CD14-positive monocyte (primary cell): ENCODE measurements around the gene BATF. TPM values are rescaled to one million over a fixed set of nuclear protein-coding genes. Genes with fewer than 3 reads are reported as not detected.

Experiments used
- DNase-seq, 3 donors: peaks; one replicate each; pipeline ENCODE4 v3.0.0-alpha.2; 2011 to 2022
- H2AFZ ChIP-seq: 2 replicates; pipeline ENCODE4 v1.6.0; 2012; ENCODE audit warnings: mild to moderate bottlenecking, low read depth, low read length, inconsistent platforms; ENCODE audit not compliant: insufficient read depth, poor library complexity, severe bottlenecking
- H3K27ac ChIP-seq, 2 donors: 1 replicate in 1 of 2; 2 replicates in 1 of 2; pipeline ENCODE4 v1.5.1; 2012 to 2013; ENCODE audit warnings: low read length in 2 of 2, control low read depth in 1 of 2, inconsistent platforms in 1 of 2, low read depth in 1 of 2, mild to moderate bottlenecking in 1 of 2
- H3K27me3 ChIP-seq, 2 donors: one replicate each; pipeline versions ENCODE4 v1.6.0 to v1.6.1; 2011 to 2013; ENCODE audit warnings: low read length in 2 of 2; ENCODE audit not compliant: control insufficient read depth in 2 of 2, insufficient read depth in 2 of 2
- H3K36me3 ChIP-seq, 2 donors: replicated peaks in 1 of 2; 1 replicate in 1 of 2; 2 replicates in 1 of 2; pipeline versions ENCODE4 v1.5.1 to v1.6.1; 2012 to 2013; ENCODE audit warnings: low read length in 2 of 2, control low read depth in 1 of 2, inconsistent platforms in 1 of 2, mild to moderate bottlenecking in 1 of 2; ENCODE audit not compliant: insufficient read depth in 2 of 2, control insufficient read depth in 1 of 2
- H3K4me1 ChIP-seq, 2 donors: 1 replicate in 1 of 2; 2 replicates in 1 of 2; pipeline versions ENCODE4 v1.5.1 to v1.6.1; 2012 to 2013; ENCODE audit warnings: low read length in 2 of 2, control low read depth in 1 of 2, inconsistent platforms in 1 of 2, mild to moderate bottlenecking in 1 of 2, moderate library complexity in 1 of 2; ENCODE audit not compliant: insufficient read depth in 2 of 2, control insufficient read depth in 1 of 2
- H3K4me2 ChIP-seq: replicated peaks from 2 replicates; pipeline ENCODE3; 2012; ENCODE audit warnings: low read length, moderate library complexity, mild to moderate bottlenecking; ENCODE audit not compliant: poor library complexity, severe bottlenecking; ENCODE audit errors: extremely low read depth
- H3K4me3 ChIP-seq, 3 experiments: fragments of 200-600 bp in 1 of 3; sonication (generic) in 1 of 3; replicated peaks in 1 of 3; 1 replicate in 2 of 3; 2 replicates in 1 of 3; pipeline ENCODE4 v1.5.1; 2011 to 2013; ENCODE audit warnings: low read length in 3 of 3, mild to moderate bottlenecking in 3 of 3, control low read depth in 2 of 3, low read depth in 2 of 3, inconsistent platforms in 1 of 3, moderate library complexity in 1 of 3
- H3K79me2 ChIP-seq: 2 replicates; pipeline ENCODE4 v1.6.0; 2012; ENCODE audit warnings: mild to moderate bottlenecking, control low read depth, inconsistent platforms, low read length, moderate library complexity; ENCODE audit not compliant: insufficient read depth
- H3K9ac ChIP-seq: 2 replicates; pipeline ENCODE4 v1.6.0; 2017; ENCODE audit warnings: low read length, mild to moderate bottlenecking; ENCODE audit not compliant: insufficient read depth, poor library complexity, severe bottlenecking
- H3K9me3 ChIP-seq, 2 donors: replicated peaks in 1 of 2; 1 replicate in 1 of 2; 2 replicates in 1 of 2; pipeline versions ENCODE4 v1.5.1 to v1.6.1; 2012 to 2013; ENCODE audit warnings: low read length in 2 of 2, control low read depth in 1 of 2; ENCODE audit not compliant: control insufficient read depth in 1 of 2, insufficient read depth in 1 of 2
- H4K20me1 ChIP-seq: 2 replicates; pipeline ENCODE4 v1.6.0; 2012; ENCODE audit warnings: mild to moderate bottlenecking, low read length, control low read depth, moderate library complexity; ENCODE audit not compliant: insufficient read depth
- H3K27ac Mint-ChIP-seq, 7 donors: one replicate each; pipeline ENCODE4 v1.8.0; 2020; ENCODE audit warnings: mild to moderate bottlenecking in 7 of 7, mixed read lengths in 7 of 7, moderate library complexity in 6 of 7, inconsistent platforms in 2 of 7
- H3K27me3 Mint-ChIP-seq, 3 donors: one replicate each; pipeline ENCODE4 v1.8.0; 2021 to 2022; ENCODE audit warnings: low read depth in 3 of 3, mild to moderate bottlenecking in 3 of 3, mixed read lengths in 3 of 3, moderate library complexity in 3 of 3, inconsistent platforms in 1 of 3
- H3K36me3 Mint-ChIP-seq, 2 donors: one replicate each; pipeline ENCODE4 v1.8.0; 2020; ENCODE audit warnings: mixed read lengths in 2 of 2, inconsistent platforms in 1 of 2, mild to moderate bottlenecking in 1 of 2
- H3K4me1 Mint-ChIP-seq: one replicate; pipeline ENCODE4 v1.8.0; 2020; ENCODE audit warnings: mild to moderate bottlenecking, mixed read lengths
- H3K4me3 Mint-ChIP-seq, 2 donors: one replicate each; pipeline ENCODE4 v1.8.0; 2020; ENCODE audit warnings: mild to moderate bottlenecking in 2 of 2, mixed read lengths in 2 of 2, moderate library complexity in 1 of 2
- H3K9me3 Mint-ChIP-seq, 7 donors: one replicate each; pipeline ENCODE4 v1.8.0; 2020 to 2022; ENCODE audit warnings: mixed read lengths in 7 of 7, mild to moderate bottlenecking in 6 of 7, moderate library complexity in 6 of 7, inconsistent platforms in 2 of 7
- CTCF ChIP-seq: fragments of 200-600 bp; IDR thresholded peaks from one replicate; pipeline ENCODE4 v1.8.0; 2022; ENCODE audit warnings: antibody characterized with exemption, mild to moderate bottlenecking
- WGBS: methylation state at CpG from one replicate; pipeline ENCODE4 v1.1.5; 2013; ENCODE audit warnings: missing lambda C conversion rate; ENCODE audit not compliant: insufficient coverage; 5-methylcytosine and 5-hydroxymethylcytosine counted together
- intact Hi-C, 2 donors: fragments of 100-400 bp; cut with micrococcal nuclease; formaldehyde crosslinking; loops; one replicate each; pipeline versions ENCODE4 v1.15.0 to v1.15.1; 2023
- polyA plus RNA-seq, 3 donors: library from polyadenylated mRNA; depleted of rRNA in 1 of 3; unstranded in 2 of 3; stranded (reverse) in 1 of 3; fragments of 300-500 nt in 2 of 3; fragments of >200 nt in 1 of 3; fragmentation: Illumina TruSeq in 2 of 3; gene quantifications; 1 replicate in 2 of 3; 2 replicates in 1 of 3; pipeline ENCODE4 v1.2.3, GENCODE V29; 2012 to 2021

BATF gene
- polyA plus RNA-seq, 3 donors, result 12.6 to 25.8 (median 20.9) TPM

- H3K9ac ChIP-seq, result no peak overlapping the region
- DNase-seq, result no peak
- Mint-ChIP-seq H3K4me3 (no peak overlapping the region), H3K4me1 (peaks cover 57% of the 10 kb centered on the region), H3K27ac (no peak overlapping the region), H3K36me3 (peaks cover 6 to 7% of the 10 kb centered on the region in 2 donors), H3K27me3 (peaks cover 0 to 6% (median 2%) of the 10 kb centered on the region in 3 donors), H3K9me3 (peaks cover 0 to 3% (median 2%) of the 10 kb centered on the region in 7 donors)
- no peak for TF ChIP-seq CTCF
- H2AFZ ChIP-seq, result no peak overlapping the region
- peaks cover 12% of the 10 kb centered on the region for H4K20me1 ChIP-seq
- no peaks in the 10 kb centered on the region for H3K9me3 ChIP-seq
- intact Hi-C loops, result loop anchor here in 1 of 2 donors (5.0 kb wide), 1 partner anchor 37 kb away; no protein-coding TSS in a partner anchor
- no peak overlapping the region for H3K4me2 ChIP-seq
- peaks cover 45 to 50% of the 10 kb centered on the region in 2 donors for H3K4me1 ChIP-seq
- no peak overlapping the region for H3K4me3 ChIP-seq
- no peak overlapping the region for H3K27ac ChIP-seq
- no peaks in the 10 kb centered on the region for H3K27me3 ChIP-seq
- H3K79me2 ChIP-seq, result peaks cover 31% of the 10 kb centered on the region
- peaks cover 0 to 4% of the 10 kb centered on the region in 2 donors for H3K36me3 ChIP-seq
- 100% methylated on average over 5 of the region's 11 CpGs for WGBS
Observed at GRCh38 chr14:75519826-75520728, 2.2 kb upstream of the BATF start.

- TF ChIP-seq CTCF, result no peak
- no peak overlapping the region for H3K4me3 ChIP-seq
- peaks cover 38% of the 10 kb centered on the region for H3K79me2 ChIP-seq
- DNase-seq, result no peak
- H3K36me3 ChIP-seq, result peaks cover 0 to 9% of the 10 kb centered on the region in 2 donors
- Mint-ChIP-seq H3K4me1 (peaks cover 55% of the 10 kb centered on the region), H3K36me3 (peaks cover 12 to 13% of the 10 kb centered on the region in 2 donors), H3K9me3 (peaks cover 0 to 3% (median 2%) of the 10 kb centered on the region in 7 donors), H3K27ac (no peak overlapping the region), H3K4me3 (no peak overlapping the region), H3K27me3 (peaks cover 0 to 6% (median 2%) of the 10 kb centered on the region in 3 donors)
- H3K4me2 ChIP-seq, result no peak overlapping the region
- H2AFZ ChIP-seq, result no peak overlapping the region
- peaks cover 38 to 46% of the 10 kb centered on the region in 2 donors for H3K4me1 ChIP-seq
- WGBS, result 100% methylated on average over 3 of the region's 3 CpGs
- H3K27ac ChIP-seq, result no peak overlapping the region
- no peaks in the 10 kb centered on the region for H3K27me3 ChIP-seq
- no peak overlapping the region for H3K9ac ChIP-seq
- no peaks in the 10 kb centered on the region for H3K9me3 ChIP-seq
- H4K20me1 ChIP-seq, result peaks cover 15% of the 10 kb centered on the region
- intact Hi-C loops, result loop anchor here in 1 of 2 donors (5.0 kb wide), 1 partner anchor 36 kb away; no protein-coding TSS in a partner anchor
Observed at GRCh38 chr14:75520852-75521251, 1.4 kb upstream of the BATF start.
